GM19455 (cell line): ENCODE data around the gene NXPH2.
"Not testable (repeated sequence)": the region's sequence is repeated elsewhere in the genome, so short reads cannot be mapped to it uniquely, and the experiment has no call there.

Experiments
- ATAC-seq: cut with Tn5 transposase; IDR thresholded peaks from one replicate; pipeline ENCODE4 v1.9.1; 2021; ENCODE audit not compliant: unreplicated experiment

NXPH2 gene

DNA sequence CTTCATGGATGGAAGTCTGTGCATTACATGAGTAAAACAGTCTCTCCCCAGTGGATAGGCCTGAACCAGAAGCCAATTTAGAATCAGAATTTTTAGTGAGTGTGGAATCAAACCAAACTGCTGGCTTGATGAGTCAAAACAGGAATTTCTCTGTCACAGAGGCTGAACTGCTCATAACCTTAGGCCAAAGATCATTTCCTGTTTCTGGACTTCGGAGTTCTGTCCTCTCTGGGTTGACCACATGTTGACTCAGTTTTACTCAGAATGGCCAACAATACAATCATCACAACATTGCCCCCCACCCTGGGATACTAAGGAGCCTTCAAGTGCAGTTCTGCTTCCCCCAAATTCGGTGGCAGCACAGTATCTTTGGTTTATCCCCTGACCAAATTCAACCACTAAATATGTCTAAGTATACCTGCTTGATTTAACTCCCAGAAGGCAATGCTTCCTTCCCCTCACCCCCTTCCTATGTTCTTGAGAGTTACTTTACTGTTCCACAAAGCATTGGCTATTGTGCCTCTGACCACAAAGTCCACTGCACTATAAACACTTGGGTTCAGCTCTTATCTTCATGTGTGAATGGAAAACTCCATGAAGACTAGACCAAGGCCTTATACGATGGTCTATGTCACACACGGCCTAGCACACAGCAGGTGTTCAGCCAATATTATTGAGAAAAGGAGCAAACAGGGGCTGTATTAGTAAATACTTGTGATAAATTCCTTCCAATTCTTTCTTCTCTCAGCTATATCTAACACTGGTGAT is 67.8 kb downstream of the NXPH2 start:
- ATAC-seq = peak; percentile 89

GRCh38 chr2:138711812-138712211 is 68.4 kb downstream of the NXPH2 start:
- ATAC-seq = peak; percentile 47

DNA sequence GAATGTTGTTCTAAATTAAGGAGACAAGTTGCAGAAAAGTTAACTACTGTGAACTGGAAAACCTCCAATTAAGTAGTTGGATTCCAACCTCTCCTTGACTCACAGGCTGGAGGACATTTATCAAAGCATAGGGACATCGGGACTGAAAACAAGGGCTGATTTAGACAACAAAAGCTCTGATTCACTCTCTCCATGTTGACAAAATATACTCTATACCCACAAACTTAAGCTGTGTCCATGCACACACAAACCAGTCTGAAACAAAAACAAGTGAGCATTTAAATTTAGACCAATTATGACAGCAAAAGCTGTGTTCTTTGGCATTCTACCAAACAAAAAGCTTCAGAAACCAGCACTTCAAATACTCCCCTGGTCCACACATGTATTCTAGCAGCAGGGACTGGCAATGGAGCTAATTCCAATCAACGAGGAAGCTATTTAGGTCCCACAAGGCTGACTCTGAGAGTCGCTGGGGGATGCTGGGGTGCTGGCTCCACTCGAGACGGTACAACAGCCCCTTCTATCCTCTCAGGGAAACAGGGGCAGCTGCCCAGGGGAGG is 71.4 kb downstream of the NXPH2 start:
- no peak for ATAC-seq

GRCh38 chr2:138707392-138708074 is 72.7 kb downstream of the NXPH2 start:
- no peak for ATAC-seq

- no peak for ATAC-seq
Observed at GRCh38 chr2:138703242-138703641, 76.9 kb downstream of the NXPH2 start.

DNA sequence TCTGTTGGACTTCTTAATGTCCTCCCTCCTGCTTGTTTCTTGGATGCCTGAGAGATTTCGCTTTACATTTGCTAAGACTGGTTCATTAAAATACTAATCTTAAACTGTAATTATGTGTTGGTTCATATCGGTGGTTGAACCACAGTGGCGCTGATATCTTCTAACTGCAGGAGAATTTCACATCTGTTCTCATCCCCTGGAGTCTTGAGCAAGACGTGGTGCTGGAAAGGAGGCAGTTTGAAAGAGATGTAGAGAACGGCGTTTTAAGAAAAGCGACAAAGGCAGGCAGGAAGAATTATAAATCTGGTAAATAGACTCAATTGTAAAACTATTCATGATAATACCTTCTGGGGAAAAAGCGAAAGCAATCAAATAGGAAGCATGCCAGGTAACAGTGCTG is 79.5 kb downstream of the NXPH2 start:
- ATAC-seq = no peak

DNA sequence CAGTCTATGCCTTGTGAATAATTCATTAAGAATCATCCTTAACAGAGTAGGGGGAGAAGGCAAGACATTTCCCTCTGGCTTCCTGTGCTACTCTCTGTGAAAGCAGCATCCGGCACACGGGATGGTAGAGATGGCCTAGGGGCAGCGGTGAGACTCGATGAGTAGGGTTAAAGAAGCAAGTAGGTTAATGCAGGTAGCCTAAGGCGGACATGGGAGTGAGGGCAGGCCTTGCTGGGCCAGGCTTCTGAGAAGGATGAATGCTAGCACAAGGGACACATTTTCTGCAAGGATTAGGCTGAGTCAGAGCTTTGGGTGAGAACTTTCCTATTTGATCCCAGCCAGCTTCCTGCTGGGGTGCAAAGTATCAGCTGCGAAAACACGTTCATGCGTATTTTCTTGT is 80.8 kb downstream of the NXPH2 start:
- ATAC-seq = no peak

GRCh38 chr2:138698428-138698827 is 81.8 kb downstream of the NXPH2 start:
- ATAC-seq = no peak

DNA sequence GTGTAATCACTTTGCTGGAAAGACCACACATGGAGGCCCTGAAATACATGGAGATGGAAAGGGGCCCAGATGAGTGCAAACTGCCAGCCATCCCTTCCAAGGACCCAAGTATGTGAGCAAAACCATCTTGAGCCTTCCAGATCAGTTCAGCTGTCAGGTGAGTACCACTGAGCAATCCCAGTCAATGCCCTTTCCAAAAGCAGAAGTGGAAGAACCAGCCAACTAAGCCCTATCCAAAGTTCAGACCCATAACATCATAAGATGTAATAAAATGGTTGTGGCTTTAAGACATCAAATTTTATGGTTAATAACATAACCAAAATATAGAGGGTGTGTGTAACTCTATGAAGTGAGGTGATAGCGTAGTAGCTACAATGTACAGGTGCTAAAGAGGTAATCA is 88.5 kb downstream of the NXPH2 start:
- no peak for ATAC-seq

- no peak for ATAC-seq
Observed at GRCh38 chr2:138689705-138690104, 90.5 kb downstream of the NXPH2 start.

DNA sequence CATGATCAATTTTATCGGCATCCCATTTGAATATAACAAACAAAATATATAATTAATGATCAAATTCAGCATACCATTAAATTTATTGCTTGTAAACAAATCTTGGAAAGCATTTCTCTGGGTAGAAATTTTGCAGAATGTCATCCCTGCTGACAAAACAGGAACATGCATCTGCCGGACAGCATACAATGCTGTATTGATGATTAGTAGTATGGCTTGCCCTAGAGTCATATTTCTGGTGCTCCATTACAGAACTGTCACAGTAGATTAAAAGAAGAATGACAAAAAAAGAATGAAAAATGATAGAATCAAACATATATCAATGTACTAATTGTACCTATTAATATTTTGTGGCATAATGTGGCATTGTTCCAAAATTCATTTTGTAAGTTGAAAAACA is 98.0 kb downstream of the NXPH2 start:
- ATAC-seq = no peak

DNA sequence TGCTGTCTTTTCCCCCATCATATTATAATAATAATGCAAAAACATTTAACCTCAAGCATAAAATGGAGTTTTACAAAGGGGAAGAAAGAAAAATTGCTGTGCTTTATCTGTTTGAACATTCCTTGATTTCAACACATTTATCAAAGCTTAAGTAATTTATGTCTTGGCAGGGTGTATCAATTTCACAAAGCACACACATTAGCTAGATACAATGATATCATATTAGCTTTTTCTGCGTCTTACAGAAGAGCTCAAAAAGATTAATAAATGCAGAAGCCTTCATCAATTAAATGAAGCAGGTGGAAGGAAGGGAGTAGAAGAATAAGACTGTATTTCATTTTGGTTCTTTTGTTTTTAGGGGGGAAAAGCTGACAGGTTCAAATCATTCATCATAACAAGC is 103.0 kb downstream of the NXPH2 start:
- ATAC-seq = no peak

DNA sequence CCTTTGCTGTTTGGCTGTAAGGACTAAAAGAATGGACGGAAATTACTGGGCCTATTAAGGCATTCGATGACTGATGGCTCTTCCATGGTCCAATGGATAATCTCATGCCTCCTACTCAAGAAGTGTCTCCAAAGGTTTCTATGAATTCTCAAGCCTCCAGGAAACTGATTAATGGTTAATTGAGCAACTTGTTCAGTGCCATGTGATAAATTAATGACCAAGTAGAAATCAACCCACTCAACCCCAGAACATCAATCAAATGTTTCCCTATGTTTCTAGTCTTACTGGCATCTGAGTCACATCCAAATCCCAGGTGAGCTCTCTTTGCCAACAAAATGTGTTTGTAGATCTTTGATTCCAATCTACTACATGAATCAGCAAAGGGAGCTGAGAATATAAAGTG is 103.6 kb downstream of the NXPH2 start:
- ATAC-seq = no peak

GRCh38 chr2:138671566-138671965 is 108.6 kb downstream of the NXPH2 start:
- ATAC-seq = no peak

DNA sequence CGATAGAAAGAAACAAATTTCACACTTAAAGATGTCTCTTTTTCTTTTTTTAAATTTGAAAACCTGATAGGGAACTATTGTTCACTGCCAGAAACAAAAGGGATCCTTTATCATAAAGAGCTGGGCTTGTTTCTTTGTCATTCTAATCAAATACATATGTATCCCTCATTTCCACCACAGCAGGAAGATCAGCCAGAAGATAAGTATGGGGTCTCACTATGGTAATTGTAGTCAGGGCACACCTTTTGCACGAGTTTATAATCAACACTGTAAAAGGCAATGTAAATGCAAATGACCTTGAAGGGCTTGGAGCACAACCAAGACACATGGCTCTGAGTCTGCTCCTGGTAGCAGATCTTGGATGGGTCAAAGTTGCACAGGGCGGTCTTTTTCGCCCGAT is 109.5 kb downstream of the NXPH2 start:
- no peak for ATAC-seq

DNA sequence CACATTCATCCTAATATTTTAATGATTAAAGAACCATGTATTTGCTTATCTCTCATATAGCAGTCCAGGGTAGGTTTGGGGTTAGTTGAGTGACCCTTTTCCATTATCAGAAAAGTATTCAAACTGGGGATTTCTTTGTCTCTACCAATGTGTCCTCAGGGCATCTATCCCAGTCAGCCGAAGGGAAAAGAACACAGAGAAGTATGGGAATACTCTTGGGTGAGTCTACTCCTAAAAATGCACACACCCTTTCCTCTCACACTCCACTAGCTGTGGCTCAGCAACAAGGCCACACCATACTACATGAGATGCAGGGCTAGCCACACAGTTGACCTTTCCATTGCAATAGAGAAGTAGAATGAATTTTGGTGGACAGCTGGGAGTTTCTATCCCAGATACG is 114.3 kb downstream of the NXPH2 start:
- ATAC-seq = no peak

DNA sequence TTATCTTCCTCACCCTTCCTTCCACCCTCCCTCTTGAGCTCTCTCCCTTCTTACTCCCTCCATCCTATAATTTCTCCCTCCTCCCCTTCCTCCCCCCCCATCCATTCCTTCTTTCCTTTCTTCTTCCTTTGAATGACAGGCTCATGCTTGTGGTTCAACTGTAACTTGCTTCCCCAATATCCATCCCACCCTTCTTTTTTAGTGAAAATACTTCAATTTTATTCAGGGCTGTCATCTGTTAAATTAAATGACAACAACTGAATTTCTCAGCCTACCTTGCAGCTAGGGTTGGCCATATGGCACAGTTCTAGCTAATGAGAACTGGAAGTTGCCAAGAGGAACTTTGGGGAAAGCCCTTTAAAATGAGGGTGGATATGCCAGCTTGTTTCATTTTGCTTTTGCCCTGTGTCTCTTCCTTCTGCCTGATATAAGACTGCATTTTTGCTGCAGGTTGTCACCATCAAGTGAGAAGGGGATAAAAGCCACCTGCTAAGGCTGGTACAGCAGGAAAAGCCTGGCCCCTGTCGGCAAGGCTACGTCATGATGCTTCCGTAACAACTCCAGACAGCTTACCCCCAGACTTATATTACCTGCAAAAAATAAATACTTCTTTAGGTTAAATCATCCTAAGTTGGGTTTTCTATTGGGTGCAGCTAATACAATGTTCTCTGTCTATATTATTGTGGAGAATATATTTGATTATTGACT is 121.8 kb downstream of the NXPH2 start:
- ATAC-seq = no peak

DNA sequence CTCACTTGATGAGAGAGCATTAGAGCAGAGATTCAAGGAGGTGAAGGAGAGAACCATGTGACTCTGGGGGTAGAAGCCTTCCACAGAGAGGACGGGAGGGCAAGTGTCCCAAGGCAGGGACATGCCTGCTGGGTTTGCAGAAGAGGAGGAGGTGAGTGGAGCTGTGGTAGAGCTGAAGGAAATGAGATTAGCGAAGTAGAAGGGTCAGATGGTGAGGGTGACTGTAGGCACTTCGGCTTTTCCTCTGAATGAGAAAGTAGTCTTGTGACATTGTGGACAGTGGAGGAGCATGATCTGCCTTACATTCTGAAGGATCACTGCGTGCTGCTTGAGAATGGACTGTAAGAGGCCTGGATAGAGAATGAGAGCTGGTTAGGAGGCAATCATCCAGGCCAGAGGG is 126.0 kb downstream of the NXPH2 start:
- no peak for ATAC-seq

DNA sequence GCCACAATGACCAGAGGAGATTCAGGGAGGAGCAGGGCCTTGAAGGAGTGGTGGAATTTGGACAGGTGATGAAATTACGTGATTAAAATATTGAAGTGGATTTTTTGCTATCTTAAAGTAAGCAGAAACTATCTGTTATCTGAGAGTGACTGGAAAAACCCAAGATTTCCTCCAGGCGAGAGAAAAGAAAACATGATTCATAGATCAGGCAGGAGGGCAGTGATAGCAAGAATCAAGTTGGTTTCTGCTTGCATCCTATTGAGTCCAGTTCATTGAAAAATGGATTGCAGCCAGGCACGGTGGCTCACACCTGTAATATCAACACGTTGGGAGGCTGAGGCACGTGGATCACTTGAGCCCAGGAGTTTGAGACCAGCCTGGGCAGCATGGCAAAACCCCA is 127.8 kb downstream of the NXPH2 start:
- ATAC-seq = no peak

DNA sequence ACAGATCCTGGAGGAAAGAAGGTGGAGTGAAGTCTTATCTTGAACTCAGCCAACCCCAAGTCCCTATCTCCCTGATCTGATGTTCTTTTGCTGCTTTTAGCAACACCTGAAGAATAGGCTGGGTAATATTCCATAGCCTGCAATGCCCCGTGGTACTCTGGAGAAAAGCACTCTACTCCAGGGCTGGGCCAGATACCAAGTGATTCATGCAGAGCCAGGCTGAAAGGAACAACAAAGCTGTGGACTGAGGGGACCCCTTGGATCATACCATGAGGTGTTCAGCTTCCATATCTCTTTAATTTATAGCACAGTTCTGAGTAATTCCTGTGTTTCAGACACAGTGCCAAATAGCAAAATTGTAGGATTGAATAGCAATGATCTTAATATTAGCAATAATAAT is 130.6 kb downstream of the NXPH2 start:
- ATAC-seq = no peak

DNA sequence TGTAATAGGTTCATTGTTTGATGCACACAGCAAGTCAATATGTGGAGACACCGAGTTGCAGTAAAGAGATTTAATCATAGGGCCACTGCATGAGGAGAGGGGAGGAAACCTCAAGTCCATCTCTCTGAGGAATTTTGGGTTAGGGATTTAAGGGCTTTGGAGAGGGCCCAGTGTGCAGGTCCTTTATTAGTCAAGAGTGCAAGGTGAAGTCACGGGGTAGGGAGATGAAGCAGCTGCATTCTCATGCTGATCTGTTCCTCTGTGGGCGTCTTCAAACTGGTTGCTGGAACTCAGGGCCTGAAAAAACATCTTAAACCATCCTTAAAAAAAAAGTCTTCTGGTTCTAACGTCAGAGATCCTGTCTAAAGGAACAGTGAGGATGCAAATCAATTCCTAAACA is 131.6 kb downstream of the NXPH2 start:
- ATAC-seq = no peak

DNA sequence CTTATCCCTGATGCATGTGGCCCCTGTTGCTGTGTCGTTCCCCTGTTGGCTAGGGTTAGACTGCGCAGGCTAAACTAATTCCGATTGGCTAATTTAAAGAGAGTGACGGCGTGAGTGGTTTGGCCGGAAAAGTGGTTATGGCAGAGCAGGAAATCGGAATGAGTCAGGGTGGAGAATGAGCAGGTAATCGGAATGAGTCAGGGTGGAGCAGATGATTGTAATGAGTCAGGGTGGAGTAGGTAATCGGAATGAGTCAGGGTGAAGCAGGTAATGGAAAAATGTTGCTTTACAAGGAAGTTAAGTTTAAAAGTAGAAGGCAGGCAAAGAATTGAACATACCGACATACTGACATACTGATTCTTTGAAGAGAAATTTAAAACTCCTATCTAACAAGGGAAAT is 135.4 kb downstream of the NXPH2 start:
- not testable (repeated sequence) for ATAC-seq
